ENCODE measurements around the gene SYNDIG1.

The SYNDIG1 gene

GRCh38 chr20:24674921-24675605 is 205.6 kb downstream of the SYNDIG1 start:
- no peak for DNase-seq (ENCODE audit: low read depth)

GRCh38 chr20:24675651-24676352 is 206.4 kb downstream of the SYNDIG1 start:
- no peak for DNase-seq (ENCODE audit: low read depth)

- DNase-seq (ENCODE audit: low read depth), result no peak
Observed at GRCh38 chr20:24676353-24676977, 207.0 kb downstream of the SYNDIG1 start.

- DNase-seq (ENCODE audit: low read depth), result no peak
Observed at GRCh38 chr20:24676978-24677370, 207.5 kb downstream of the SYNDIG1 start.

- DNase-seq (ENCODE audit: low read depth), result no peak
Observed at GRCh38 chr20:24677626-24678315, 208.3 kb downstream of the SYNDIG1 start.

- no peak for DNase-seq (ENCODE audit: low read depth)
Observed at GRCh38 chr20:24678351-24679106, 209.1 kb downstream of the SYNDIG1 start.

GRCh38 chr20:24679448-24680047 is 210.1 kb downstream of the SYNDIG1 start:
- DNase-seq (ENCODE audit: low read depth), result no peak

GRCh38 chr20:24681634-24682495 is 212.4 kb downstream of the SYNDIG1 start:
- DNase-seq (ENCODE audit: low read depth), result no peak

- no peak for DNase-seq (ENCODE audit: low read depth)
Observed at GRCh38 chr20:24682496-24682985, 213.1 kb downstream of the SYNDIG1 start.

GRCh38 chr20:24683676-24684075 is 214.2 kb downstream of the SYNDIG1 start:
- no peak for DNase-seq (ENCODE audit: low read depth)

- DNase-seq (ENCODE audit: low read depth), result no peak
Observed at GRCh38 chr20:24684421-24684871, 215.0 kb downstream of the SYNDIG1 start.

- no peak for DNase-seq (ENCODE audit: low read depth)
Observed at GRCh38 chr20:24684956-24685691, 215.7 kb downstream of the SYNDIG1 start.

GRCh38 chr20:24685736-24686135 is 216.3 kb downstream of the SYNDIG1 start:
- DNase-seq (ENCODE audit: low read depth), result no peak

GRCh38 chr20:24686156-24686555 is 216.7 kb downstream of the SYNDIG1 start:
- DNase-seq (ENCODE audit: low read depth), result no peak

GRCh38 chr20:24690408-24690807 is 221.0 kb downstream of the SYNDIG1 start:
- no peak for DNase-seq (ENCODE audit: low read depth)

GRCh38 chr20:24691901-24692351 is 222.5 kb downstream of the SYNDIG1 start:
- DNase-seq (ENCODE audit: low read depth), result no peak

GRCh38 chr20:24692446-24693200 is 223.2 kb downstream of the SYNDIG1 start:
- DNase-seq (ENCODE audit: low read depth), result no peak

- no peak for DNase-seq (ENCODE audit: low read depth)
Observed at GRCh38 chr20:24693466-24694156, 224.2 kb downstream of the SYNDIG1 start.

Measured in activated T-helper 1 cell treated with Interleukin-2 at 50 U/mL for 16 hours (primary cell).